Lung (tissue), 12 donors: ENCODE measurements around the gene COL6A2. TPM values are rescaled to one million over a fixed set of nuclear protein-coding genes. Genes with fewer than 3 reads are reported as not detected.

ENCODE experiments used
- ATAC-seq: fragments of 200-7000 bp; cut with Tn5 transposase; one replicate; pipeline ENCODE4 v1.9.1; 2020; ENCODE audit warnings: moderate number of reproducible peaks; ENCODE audit not compliant: insufficient read depth, low FRiP score
- DNase-seq, 3 donors: peaks; one replicate each; pipeline ENCODE4 v3.0.0-alpha.2; 2013 to 2017
- H3K27ac ChIP-seq, 2 donors: one replicate each; pipeline ENCODE4 v1.5.1; 2013; ENCODE audit warnings: mild to moderate bottlenecking in 2 of 2, moderate library complexity in 2 of 2, control low read depth in 1 of 2, inconsistent platforms in 1 of 2, low read depth in 1 of 2, low read length in 1 of 2
- H3K27me3 ChIP-seq, 3 donors: one replicate each; pipeline ENCODE4 v1.5.1; 2013; ENCODE audit warnings: low read length in 2 of 3; ENCODE audit not compliant: control insufficient read depth in 3 of 3, insufficient read depth in 3 of 3
- H3K36me3 ChIP-seq, 4 donors: one replicate each; pipeline ENCODE4 v1.5.1; 2013; ENCODE audit warnings: low read length in 4 of 4, mild to moderate bottlenecking in 1 of 4, moderate library complexity in 1 of 4; ENCODE audit not compliant: control insufficient read depth in 4 of 4, insufficient read depth in 4 of 4
- H3K4me1 ChIP-seq, 5 donors: one replicate each; pipeline ENCODE4 v1.5.1; 2013; ENCODE audit warnings: low read length in 5 of 5, mild to moderate bottlenecking in 2 of 5, moderate library complexity in 1 of 5; ENCODE audit not compliant: control insufficient read depth in 5 of 5, insufficient read depth in 5 of 5
- H3K4me3 ChIP-seq: one replicate; pipeline ENCODE4 v1.5.1; 2013; ENCODE audit warnings: mild to moderate bottlenecking, control low read depth, moderate library complexity
- H3K9ac ChIP-seq, 2 donors: one replicate each; pipeline ENCODE4 v1.5.1; 2013; ENCODE audit warnings: low read length in 2 of 2, control low read depth in 1 of 2; ENCODE audit not compliant: insufficient read depth in 1 of 2
- H3K9me3 ChIP-seq, 4 donors: one replicate each; pipeline ENCODE4 v1.5.1; 2013; ENCODE audit warnings: low read length in 3 of 4, mild to moderate bottlenecking in 1 of 4, moderate library complexity in 1 of 4; ENCODE audit not compliant: control insufficient read depth in 4 of 4, insufficient read depth in 3 of 4
- CTCF ChIP-seq: IDR thresholded peaks from 2 replicates; pipeline ENCODE4 v1.5.1; 2012; ENCODE audit warnings: mild to moderate bottlenecking; ENCODE audit errors: control extremely low read depth, extremely low read depth
- WGBS, 2 donors: extraction: QIAGEN DNeasy Blood & Tissue Kit; methylation state at CpG; one replicate each; pipeline ENCODE4 v1.1.7; 2013; 5-methylcytosine and 5-hydroxymethylcytosine counted together
- polyA plus RNA-seq, 2 donors: library from polyadenylated mRNA; stranded (reverse); fragments of 200-250 nt; gene quantifications; one replicate each; pipeline ENCODE4 v1.2.1, GENCODE V29; 2013
- total RNA-seq, 2 donors: library from RNA; depleted of rRNA in 1 of 2; stranded (reverse); fragments of >200 nt in 1 of 2; gene quantifications; one replicate each; pipeline ENCODE4 v1.2.1, GENCODE V29; 2014 to 2021
- donor health status: control.
- donor health status: control.
- donor health status: Bipolar disorder and iron deficiency.
- donor health status: healthy.
- donor health status: DM: yes; HTN: yes; CAD: no.

Gene COL6A2
- total and polyA plus RNA-seq, 4 donors: 192 to 466 (median 292) TPM

DNA sequence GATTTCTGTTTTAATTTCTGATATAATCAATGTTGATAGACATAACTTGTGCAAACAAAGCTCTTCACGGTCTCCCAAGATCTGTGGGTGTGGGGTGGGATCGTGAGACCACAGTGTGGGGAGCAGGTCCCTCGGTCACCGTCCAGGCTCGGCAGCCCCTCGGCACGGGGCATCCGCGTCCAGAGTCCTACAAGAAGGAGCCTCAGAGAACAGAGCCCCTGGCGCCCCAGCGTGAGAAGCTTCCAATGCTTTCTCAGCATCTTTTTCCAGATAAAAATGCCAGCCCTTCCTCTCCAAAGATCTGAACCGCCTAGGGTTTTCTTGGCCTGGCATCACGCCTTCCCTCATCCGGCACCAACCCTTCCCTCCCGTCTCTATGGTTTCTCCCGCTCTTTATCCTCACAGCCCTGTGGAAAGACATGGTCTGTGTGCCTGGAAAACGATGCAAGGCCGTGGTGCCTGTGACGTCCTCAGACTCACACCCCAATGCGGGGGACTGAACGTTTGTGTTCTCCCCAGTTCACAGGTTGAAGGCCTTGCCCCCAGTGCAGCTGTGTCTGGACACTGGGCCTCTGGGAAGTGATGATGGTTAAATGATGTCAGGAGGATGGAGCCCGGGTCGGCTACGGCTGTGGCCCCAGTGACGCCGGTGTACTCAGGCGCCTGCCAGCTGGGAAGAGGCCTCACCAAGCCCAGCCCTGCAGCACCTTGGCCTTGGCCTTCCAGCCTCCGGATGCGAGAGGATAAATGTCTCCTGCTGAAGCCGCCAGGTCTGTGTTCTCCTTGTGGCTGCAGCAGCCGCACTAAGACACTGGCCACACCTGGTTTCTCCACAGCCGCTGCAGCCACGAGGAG lies 45.9 kb upstream of the COL6A2 start:
- Histone ChIP-seq H3K4me1 (peaks cover 0 to 64% (median 28%) of the 10 kb centered on the region in 5 donors), H3K9ac (no peak overlapping the region), H3K4me3 (no peak overlapping the region), H3K27me3 (peaks cover 0 to 2% (median 0%) of the 10 kb centered on the region in 3 donors), H3K27ac (no peak overlapping the region), H3K36me3 (no peaks in the 10 kb centered on the region), H3K9me3 (peaks cover 0 to 2% (median 0%) of the 10 kb centered on the region in 4 donors)
- DNase-seq (peak in 1 of 3 donors; percentile 48), ATAC-seq (no peak)
- WGBS, 2 donors: 88 to 95% methylated on average over 33 of the region's 33 CpGs
- TF ChIP-seq CTCF: no peak

GRCh38 chr21:46052703-46053651 lies 44.9 kb upstream of the COL6A2 start:
- no peak overlapping the region for H3K27ac ChIP-seq
- WGBS, 2 donors: 61 to 79% methylated on average over 31 of the region's 31 CpGs
- peaks cover 0 to 70% (median 27%) of the 10 kb centered on the region in 5 donors for H3K4me1 ChIP-seq
- peak in 1 of 3 donors; percentile 31 for DNase-seq
- no peak for ATAC-seq
- H3K27me3 ChIP-seq: peaks cover 0 to 3% (median 0%) of the 10 kb centered on the region in 3 donors
- no peaks in the 10 kb centered on the region for H3K36me3 ChIP-seq
- H3K4me3 ChIP-seq: no peak overlapping the region
- TF ChIP-seq CTCF: no peak
- H3K9ac ChIP-seq: no peak overlapping the region
- peaks cover 0 to 2% (median 0%) of the 10 kb centered on the region in 4 donors for H3K9me3 ChIP-seq

- TF ChIP-seq CTCF: no peak
- peaks cover 0 to 63% (median 21%) of the 10 kb centered on the region in 5 donors for H3K4me1 ChIP-seq
- no peaks in the 10 kb centered on the region for H3K36me3 ChIP-seq
- peaks cover 0 to 3% (median 0%) of the 10 kb centered on the region in 3 donors for H3K27me3 ChIP-seq
- no peak overlapping the region for H3K9ac ChIP-seq
- H3K27ac ChIP-seq: no peak overlapping the region
- DNase-seq: no peak
- ATAC-seq: no peak
- H3K4me3 ChIP-seq: no peak overlapping the region
- 87 to 98% methylated on average over 10 of the region's 10 CpGs for WGBS, 2 donors
- peaks cover 0 to 2% (median under 1%) of the 10 kb centered on the region in 4 donors for H3K9me3 ChIP-seq
Measured at GRCh38 chr21:46054031-46054430, 43.9 kb upstream of the COL6A2 start.
